HG03520 (cell line): ENCODE measurements around the gene TMEM82.

Experiments used
- ATAC-seq: cut with Tn5 transposase; IDR thresholded peaks from one replicate; pipeline ENCODE4 v1.9.1; 2021; ENCODE audit warnings: mild to moderate bottlenecking, moderate library complexity; ENCODE audit not compliant: unreplicated experiment

Gene TMEM82

GRCh38 chr1:15755021-15755645 is 12.8 kb downstream of the TMEM82 start:
- ATAC-seq, result no peak

GRCh38 chr1:15755646-15756040 is 13.3 kb downstream of the TMEM82 start:
- no peak for ATAC-seq

GRCh38 chr1:15756143-15757015 is 14.1 kb downstream of the TMEM82 start:
- no peak for ATAC-seq

GRCh38 chr1:15757016-15757543 is 14.8 kb downstream of the TMEM82 start:
- no peak for ATAC-seq

- ATAC-seq, result no peak
These were observed 15.5 kb downstream of the TMEM82 start for GRCh38 chr1:15757575-15758342.

GRCh38 chr1:15758343-15758931 is 16.1 kb downstream of the TMEM82 start, which contains the start of gene FBLIM1:
FBLIM1 (plus strand) TSS chr1:15758795; CDS start chr1:15764984, 6,189 bp downstream.
- no peak for ATAC-seq

GRCh38 chr1:15758953-15759661 is 16.8 kb downstream of the TMEM82 start:
- no peak for ATAC-seq

- ATAC-seq, result no peak
These were observed 18.4 kb downstream of the TMEM82 start for GRCh38 chr1:15760520-15761211.

- ATAC-seq, result no peak
These were observed 19.2 kb downstream of the TMEM82 start for GRCh38 chr1:15761366-15762128.

- no peak for ATAC-seq
These were observed 20.2 kb downstream of the TMEM82 start for GRCh38 chr1:15762546-15762945.

- ATAC-seq, result no peak
These were observed 22.0 kb downstream of the TMEM82 start for GRCh38 chr1:15764269-15764764.

GRCh38 chr1:15764890-15765289 is 22.6 kb downstream of the TMEM82 start:
- no peak for ATAC-seq

- ATAC-seq, result no peak
These were observed 23.3 kb downstream of the TMEM82 start for GRCh38 chr1:15765495-15766194.

GRCh38 chr1:15767941-15768340 is 25.6 kb downstream of the TMEM82 start:
- no peak for ATAC-seq

- ATAC-seq, result no peak
These were observed 26.1 kb downstream of the TMEM82 start for GRCh38 chr1:15768388-15768787.

GRCh38 chr1:15770313-15770962 is 28.1 kb downstream of the TMEM82 start:
- no peak for ATAC-seq

GRCh38 chr1:15771836-15772515 is 29.7 kb downstream of the TMEM82 start:
- no peak for ATAC-seq
